MCF 10A (cell line): ENCODE results near the gene FAR2. TPM values are rescaled to one million over a fixed set of nuclear protein-coding genes. Genes with fewer than 3 reads are reported as not detected.

ENCODE experiments used
- BruUV-seq: library from RNA; stranded (reverse); fragments of 400-500 nt; replicated peaks from 2 replicates; lab custom pipeline; 2021; lab: Mats Ljungman, UMichigan
- CTCF ChIA-PET: fragments of 300-600 bp; sonication (Branson Sonifier 250); formaldehyde crosslinking; extraction: SDS; loops from one replicate; lab custom pipeline; 2021; ENCODE audit warnings: antibody characterized with exemption, inconsistent platforms; lab: Yijun Ruan, JAX
- POLR2A ChIA-PET: fragments of 300-600, 350-650 bp; sonication (Branson Sonifier 250); formaldehyde crosslinking; extraction: SDS; loops from one replicate; lab custom pipeline; 2020; ENCODE audit warnings: antibody characterized with exemption, inconsistent platforms; lab: Yijun Ruan, JAX
- DNase-seq: peaks from one replicate; pipeline ENCODE4 v3.0.0-alpha.2; 2018; ENCODE audit not compliant: unreplicated experiment
- H3K27ac Mint-ChIP-seq: one replicate; pipeline ENCODE4 v1.8.0; 2022; ENCODE audit warnings: mild to moderate bottlenecking, low read depth, mixed read lengths; ENCODE audit not compliant: unreplicated experiment
- H3K27me3 Mint-ChIP-seq: one replicate; pipeline ENCODE4 v1.8.0; 2022; ENCODE audit warnings: mixed read lengths; ENCODE audit not compliant: insufficient read depth, unreplicated experiment
- H3K36me3 Mint-ChIP-seq: one replicate; pipeline ENCODE4 v1.8.0; 2022; ENCODE audit warnings: mild to moderate bottlenecking, moderate library complexity, mixed read lengths; ENCODE audit not compliant: insufficient read depth, unreplicated experiment
- H3K4me1 Mint-ChIP-seq: one replicate; pipeline ENCODE4 v1.8.0; 2022; ENCODE audit warnings: mixed read lengths; ENCODE audit not compliant: insufficient read depth, unreplicated experiment
- H3K4me3 Mint-ChIP-seq: one replicate; pipeline ENCODE4 v1.8.0; 2022; ENCODE audit warnings: mild to moderate bottlenecking, moderate library complexity, mixed read lengths; ENCODE audit not compliant: unreplicated experiment
- H3K9me3 Mint-ChIP-seq: one replicate; pipeline ENCODE4 v1.8.0; 2022; ENCODE audit warnings: mixed read lengths; ENCODE audit not compliant: unreplicated experiment
- intact Hi-C: fragments of 100-400 bp; cut with micrococcal nuclease; formaldehyde crosslinking; loops from 2 replicates; pipeline ENCODE4 v1.14.1; 2022
- total RNA-seq: library from RNA; stranded (reverse); gene quantifications from 2 replicates; pipeline ENCODE4 v1.2.3, GENCODE V29; 2022
- TF ChIP-seq, protein P1 (sequence below): fragments of 200-600 bp; IDR thresholded peaks from one replicate; pipeline ENCODE4 v1.8.0; 2022; ENCODE audit warnings: antibody characterized with exemption, mild to moderate bottlenecking; ENCODE audit not compliant: unreplicated experiment

Gene FAR2
- total RNA-seq, 1 experiment from 2014 or later, result 1.7 TPM

DNA sequence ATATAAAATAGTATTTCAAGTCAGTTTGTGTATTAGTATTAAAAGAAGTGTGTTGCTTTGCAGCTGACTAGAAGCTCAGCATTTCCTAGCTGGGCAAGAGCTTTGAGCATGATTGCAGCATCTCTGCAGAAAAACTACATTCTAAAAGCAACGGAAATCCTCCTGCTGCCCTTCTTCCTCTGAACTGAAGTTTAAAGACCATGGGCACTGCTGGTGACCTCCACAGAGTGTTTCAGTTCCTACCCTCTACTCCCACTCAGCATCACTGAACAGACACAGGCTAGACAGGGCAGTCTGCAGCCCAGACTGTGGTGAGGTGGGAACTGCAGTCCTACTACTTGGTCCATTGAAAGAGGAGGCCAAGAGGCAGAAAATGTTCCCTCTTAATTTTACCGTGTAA lies 59.0 kb downstream of the FAR2 start:
- no peak for DNase-seq
- POLR2A ChIA-PET, result no interaction called here
- Mint-ChIP-seq H3K9me3 (no peaks in the 10 kb centered on the region), H3K4me1 (no peaks in the 10 kb centered on the region), H3K27ac (no peak overlapping the region), H3K36me3 (no peaks in the 10 kb centered on the region), H3K27me3 (no peaks in the 10 kb centered on the region), H3K4me3 (no peak overlapping the region)
- BruUV-seq, result no TSS peak
- intact Hi-C loops, result no loop called here
- TF ChIP-seq, protein P1, sequence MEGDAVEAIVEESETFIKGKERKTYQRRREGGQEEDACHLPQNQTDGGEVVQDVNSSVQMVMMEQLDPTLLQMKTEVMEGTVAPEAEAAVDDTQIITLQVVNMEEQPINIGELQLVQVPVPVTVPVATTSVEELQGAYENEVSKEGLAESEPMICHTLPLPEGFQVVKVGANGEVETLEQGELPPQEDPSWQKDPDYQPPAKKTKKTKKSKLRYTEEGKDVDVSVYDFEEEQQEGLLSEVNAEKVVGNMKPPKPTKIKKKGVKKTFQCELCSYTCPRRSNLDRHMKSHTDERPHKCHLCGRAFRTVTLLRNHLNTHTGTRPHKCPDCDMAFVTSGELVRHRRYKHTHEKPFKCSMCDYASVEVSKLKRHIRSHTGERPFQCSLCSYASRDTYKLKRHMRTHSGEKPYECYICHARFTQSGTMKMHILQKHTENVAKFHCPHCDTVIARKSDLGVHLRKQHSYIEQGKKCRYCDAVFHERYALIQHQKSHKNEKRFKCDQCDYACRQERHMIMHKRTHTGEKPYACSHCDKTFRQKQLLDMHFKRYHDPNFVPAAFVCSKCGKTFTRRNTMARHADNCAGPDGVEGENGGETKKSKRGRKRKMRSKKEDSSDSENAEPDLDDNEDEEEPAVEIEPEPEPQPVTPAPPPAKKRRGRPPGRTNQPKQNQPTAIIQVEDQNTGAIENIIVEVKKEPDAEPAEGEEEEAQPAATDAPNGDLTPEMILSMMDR, result no peak
- CTCF ChIA-PET, result no interaction called here

- Mint-ChIP-seq H3K27ac (no peak overlapping the region), H3K9me3 (no peaks in the 10 kb centered on the region), H3K4me1 (no peaks in the 10 kb centered on the region), H3K36me3 (no peaks in the 10 kb centered on the region), H3K4me3 (no peak overlapping the region), H3K27me3 (no peaks in the 10 kb centered on the region)
- no TSS peak for BruUV-seq
- ChIA-PET CTCF (interaction anchor here (1.1 kb wide), 1 partner anchor 23 kb away, joined by 4 read pairs; no protein-coding TSS in a partner anchor), POLR2A (interaction anchor here (0.7 kb wide), 1 partner anchor 1825 kb away, joined by 3 read pairs; no protein-coding TSS in a partner anchor)
- TF ChIP-seq, protein P1, result no peak
- no peak for DNase-seq
- intact Hi-C loops, result no loop called here
Observed at GRCh38 chr12:29208936-29209701, 60.0 kb downstream of the FAR2 start.

- Mint-ChIP-seq H3K36me3 (no peaks in the 10 kb centered on the region), H3K4me3 (no peak overlapping the region), H3K27ac (no peak overlapping the region), H3K27me3 (no peaks in the 10 kb centered on the region), H3K9me3 (no peaks in the 10 kb centered on the region), H3K4me1 (no peaks in the 10 kb centered on the region)
- BruUV-seq, result no TSS peak
- intact Hi-C loops, result no loop called here
- CTCF ChIA-PET, result interaction anchor here (0.6 to 1.2 kb wide), 3 partner anchors 8 to 138 kb away, joined by 3 to 6 read pairs (median 3); no protein-coding TSS in a partner anchor
- POLR2A ChIA-PET, result no interaction called here
- no peak for DNase-seq
- TF ChIP-seq, protein P1, result no peak
Observed at GRCh38 chr12:29211696-29212095, 62.6 kb downstream of the FAR2 start.

- no peaks in the 10 kb centered on the region for H3K9me3 Mint-ChIP-seq
- H3K4me1 Mint-ChIP-seq, result no peaks in the 10 kb centered on the region
- no TSS peak for BruUV-seq
- CTCF ChIA-PET, result interaction anchor here (0.6 to 1.0 kb wide), 3 partner anchors 10 to 1454 kb away, joined by 3 to 4 read pairs (median 3); no protein-coding TSS in a partner anchor
- DNase-seq, result no peak
- H3K36me3 Mint-ChIP-seq, result no peaks in the 10 kb centered on the region
- H3K4me3 Mint-ChIP-seq, result no peak overlapping the region
- intact Hi-C loops, result no loop called here
- no peak overlapping the region for H3K27ac Mint-ChIP-seq
- TF ChIP-seq, protein P1, result no peak
- POLR2A ChIA-PET, result no interaction called here
- H3K27me3 Mint-ChIP-seq, result no peaks in the 10 kb centered on the region
Observed at GRCh38 chr12:29212682-29213403, 63.8 kb downstream of the FAR2 start.
